Measurements from ENCODE around the gene N4BP2L2. TPM values are rescaled to one million over a fixed set of nuclear protein-coding genes. Genes with fewer than 3 reads are reported as not detected.

Gene N4BP2L2
- total and polyA plus RNA-seq, 2 of the 13 experiments (the other 11 are each of a cell fraction or from before 2014, with no cell fraction given): 58.9 to 81.2 TPM

GRCh38 chr13:32538621-32539246 lies at the start of gene N4BP2L2 (continued):
- TF ChIP-seq ZNF770 (CRISPR knock-in tag; IDR thresholded peaks at IDR 0.05) (no peak), ZNF530 (CRISPR knock-in tag; IDR thresholded peaks at IDR 0.05; ENCODE audit: low read depth) (no peak), GTF2F1 (IDR thresholded peaks at IDR 0.05; ENCODE audit: low read length) (no peak), TFE3 (CRISPR knock-in tag; IDR thresholded peaks at IDR 0.05) (no peak), KLF16 (CRISPR knock-in tag; IDR thresholded peaks at IDR 0.05) (peak in 1 of 2 experiments; percentile 75; a peak in 2 of 4 replicates), SNRNP70 (IDR thresholded peaks at IDR 0.05; ENCODE audit: low read depth, low read length) (no peak), SIN3B (IDR thresholded peaks at IDR 0.05; ENCODE audit: low read length) (no peak), NCOA2 (CRISPR knock-in tag; IDR thresholded peaks at IDR 0.05) (0 out of 2 replicates have a peak, but pooled peaks have one; percentile 7), ZNF232 (CRISPR knock-in tag; IDR thresholded peaks at IDR 0.05; ENCODE audit: borderline replicate concordance) (no peak), ZBTB33 (CRISPR knock-in tag; IDR thresholded peaks at IDR 0.05) (0 out of 2 replicates have a peak, but pooled peaks have one; percentile 16), ZNF234 (CRISPR knock-in tag; conservative IDR thresholded peaks at IDR 0.05) (no peak), HOXA3 (CRISPR knock-in tag; IDR thresholded peaks at IDR 0.05) (peak; percentile 99), ZBTB37 (CRISPR knock-in tag; IDR thresholded peaks at IDR 0.05) (no peak; the same call in 1 of the 2 replicates), EZH2 (conservative IDR thresholded peaks at IDR 0.05; ENCODE audit: low read depth, low read length) (no peak), RAD51 (IDR thresholded peaks at IDR 0.05; ENCODE audit: borderline replicate concordance) (no peak), ZBTB7B (CRISPR knock-in tag; IDR thresholded peaks at IDR 0.05) (peak; percentile 84; the same call in 1 of the 2 replicates)
- TF ChIP-seq, protein P1, sequence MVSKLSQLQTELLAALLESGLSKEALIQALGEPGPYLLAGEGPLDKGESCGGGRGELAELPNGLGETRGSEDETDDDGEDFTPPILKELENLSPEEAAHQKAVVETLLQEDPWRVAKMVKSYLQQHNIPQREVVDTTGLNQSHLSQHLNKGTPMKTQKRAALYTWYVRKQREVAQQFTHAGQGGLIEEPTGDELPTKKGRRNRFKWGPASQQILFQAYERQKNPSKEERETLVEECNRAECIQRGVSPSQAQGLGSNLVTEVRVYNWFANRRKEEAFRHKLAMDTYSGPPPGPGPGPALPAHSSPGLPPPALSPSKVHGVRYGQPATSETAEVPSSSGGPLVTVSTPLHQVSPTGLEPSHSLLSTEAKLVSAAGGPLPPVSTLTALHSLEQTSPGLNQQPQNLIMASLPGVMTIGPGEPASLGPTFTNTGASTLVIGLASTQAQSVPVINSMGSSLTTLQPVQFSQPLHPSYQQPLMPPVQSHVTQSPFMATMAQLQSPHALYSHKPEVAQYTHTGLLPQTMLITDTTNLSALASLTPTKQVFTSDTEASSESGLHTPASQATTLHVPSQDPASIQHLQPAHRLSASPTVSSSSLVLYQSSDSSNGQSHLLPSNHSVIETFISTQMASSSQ (IDR thresholded peaks at IDR 0.05; ENCODE audit: low read depth): no peak
- TF ChIP-seq, protein P1 (CRISPR knock-in tag; IDR thresholded peaks at IDR 0.05; ENCODE audit: borderline replicate concordance): peak; percentile 46; the same call in 1 of the 2 replicates
